K562 (cell line): ENCODE results near the gene FABP3. TPM values are rescaled to one million over a fixed set of nuclear protein-coding genes. Genes with fewer than 3 reads are reported as not detected.

ENCODE experiments used
- ATAC-seq: fragments of 200-7000 bp; cut with Tn5 transposase; 3 replicates; pipeline ENCODE4 v1.9.1; 2020; ENCODE audit warnings: moderate library complexity
- BruUV-seq: library from RNA; stranded (reverse); fragments of 400-500 nt; replicated peaks from 2 replicates; lab custom pipeline; 2021; lab: Mats Ljungman, UMichigan
- CTCF ChIA-PET: fragments of 300-600 bp; formaldehyde crosslinking; extraction: SDS; loops from one replicate; lab custom pipeline; 2021; ENCODE audit warnings: low intra/inter-chr PET ratio; lab: Yijun Ruan, JAX
- POLR2A ChIA-PET: fragments of 300-600, 350-650 bp; sonication (Branson Sonifier 250); formaldehyde crosslinking; extraction: SDS; loops from one replicate; lab custom pipeline; 2021; ENCODE audit warnings: antibody characterized with exemption, inconsistent platforms; lab: Yijun Ruan, JAX
- DNase-seq, 4 experiments: peaks; one replicate each; pipeline versions ENCODE4 v3.0.0 to v3.0.0-alpha.2; 2011 to 2018; ENCODE audit warnings: low spot score in 3 of 4, mixed read lengths in 3 of 4; ENCODE audit errors: extremely low read depth in 1 of 4
- FAIRE-seq: peaks from 2 replicates; lab custom pipeline; 2011; peaks lifted over from hg19 to GRCh38; lab: Jason Lieb, UNC
- H2AFZ ChIP-seq: 2 replicates; pipeline ENCODE4 v1.6.0; 2011; ENCODE audit warnings: low read depth, low read length, control low read depth, inconsistent platforms
- H3K27ac ChIP-seq: fragments of 200-600 bp; 3 replicates; pipeline ENCODE4 v1.8.0; 2011; ENCODE audit warnings: low read depth, mild to moderate bottlenecking, control low read depth, inconsistent platforms, low read length, moderate library complexity, mixed read lengths; ENCODE audit errors: extremely low read depth
- H3K27me3 ChIP-seq, 2 experiments: fragments of 300-600 bp in 1 of 2; 2 replicates in 1 of 2; 3 replicates in 1 of 2; pipeline versions ENCODE4 v1.6.0 to v1.8.0; 2011; ENCODE audit warnings: inconsistent platforms in 2 of 2, low read length in 2 of 2, mild to moderate bottlenecking in 1 of 2, mixed read lengths in 1 of 2, moderate library complexity in 1 of 2; ENCODE audit not compliant: control insufficient read depth in 2 of 2, insufficient read depth in 2 of 2
- H3K36me3 ChIP-seq: fragments of 300-600 bp; 3 replicates; pipeline ENCODE4 v1.8.0; 2011; ENCODE audit warnings: mild to moderate bottlenecking, low read length, inconsistent platforms; ENCODE audit not compliant: control insufficient read depth, insufficient read depth
- H3K4me1 ChIP-seq, 2 experiments: fragments of 200-600 bp in 1 of 2; replicated peaks in 1 of 2; 2 replicates in 1 of 2; 3 replicates in 1 of 2; pipeline versions ENCODE4 v1.5.1 to v1.8.0; 2011; ENCODE audit warnings: inconsistent platforms in 2 of 2, low read length in 2 of 2, mild to moderate bottlenecking in 1 of 2, mixed read lengths in 1 of 2, moderate library complexity in 1 of 2; ENCODE audit not compliant: control insufficient read depth in 2 of 2, insufficient read depth in 2 of 2
- H3K4me2 ChIP-seq: 2 replicates; pipeline ENCODE4 v1.6.1; 2011; ENCODE audit warnings: low read length, control low read depth, inconsistent platforms, mixed read lengths; ENCODE audit not compliant: insufficient read depth
- H3K4me3 ChIP-seq: fragments of 200-600 bp; sonication (generic), shearing (Covaris generic); 2 replicates; pipeline ENCODE4 v1.5.1; 2016; ENCODE audit warnings: control low read depth, inconsistent platforms
- H3K79me2 ChIP-seq: fragments of 200-600 bp; 3 replicates; pipeline ENCODE4 v1.8.0; 2011; ENCODE audit warnings: low read length, inconsistent platforms; ENCODE audit not compliant: control insufficient read depth, insufficient read depth
- H3K9ac ChIP-seq, 2 experiments: 2 replicates each; pipeline versions ENCODE4 v1.6.0 to v1.6.1; 2011; ENCODE audit warnings: low read depth in 2 of 2, low read length in 2 of 2, control low read depth in 1 of 2, inconsistent platforms in 1 of 2, mild to moderate bottlenecking in 1 of 2, mixed read lengths in 1 of 2; ENCODE audit not compliant: insufficient read depth in 1 of 2
- H3K9me1 ChIP-seq: one replicate; pipeline ENCODE4 v1.6.0; 2011; ENCODE audit warnings: inconsistent platforms, mild to moderate bottlenecking, low read length, moderate library complexity; ENCODE audit not compliant: control insufficient read depth, insufficient read depth
- H3K9me3 ChIP-seq: replicated peaks from 2 replicates; pipeline ENCODE4 v1.5.1; 2011; ENCODE audit warnings: low read depth, low read length, inconsistent platforms; ENCODE audit not compliant: control insufficient read depth, insufficient read depth
- H4K20me1 ChIP-seq: replicated peaks from 2 replicates; pipeline ENCODE4 v1.6.1; 2011; ENCODE audit warnings: low read length, inconsistent platforms, mixed read lengths; ENCODE audit not compliant: control insufficient read depth, insufficient read depth
- ARID1B ChIP-seq: fragments of 450-650 bp; IDR thresholded peaks from 2 replicates; pipeline ENCODE4 v1.6.1; 2016; ENCODE audit warnings: antibody characterized with exemption, mild to moderate bottlenecking, inconsistent platforms
- CREB3L1 ChIP-seq: fragments of 450-650 bp; IDR thresholded peaks from 2 replicates; pipeline ENCODE4 v1.6.1; 2014; ENCODE audit warnings: low read depth, mild to moderate bottlenecking, moderate library complexity, borderline replicate concordance
- CREB5 ChIP-seq: fragments of 250-450 bp; sonication (Bioruptor Pico); IDR thresholded peaks from 2 replicates; pipeline ENCODE4 v1.5.0; 2020; ENCODE audit warnings: mild to moderate bottlenecking
- ELF2 ChIP-seq: fragments of 250-450 bp; sonication (Bioruptor Pico); IDR thresholded peaks from 2 replicates; pipeline ENCODE4 v1.5.0; 2021; ENCODE audit warnings: mild to moderate bottlenecking
- HOMEZ ChIP-seq: fragments of 250-450 bp; sonication (Bioruptor Pico); IDR thresholded peaks from 2 replicates; pipeline ENCODE4 v1.4.0; 2020; ENCODE audit warnings: mild to moderate bottlenecking, moderate library complexity
- KAT8 ChIP-seq: fragments of 450-650 bp; IDR thresholded peaks from 2 replicates; pipeline ENCODE4 v1.6.1; 2016; ENCODE audit warnings: low read depth, mild to moderate bottlenecking
- MYC ChIP-seq, 2 experiments: fragments of 250-450 bp in 1 of 2; sonication (Bioruptor Pico) in 1 of 2; IDR thresholded peaks; 2 replicates each; pipeline versions ENCODE4 v1.5.1 to v1.6.1; 2012 to 2021; ENCODE audit warnings: low read depth in 2 of 2, borderline replicate concordance in 1 of 2, improper control_type of control experiment in 1 of 2, low read length in 1 of 2, mild to moderate bottlenecking in 1 of 2, moderate library complexity in 1 of 2
- SIX5 ChIP-seq, 2 experiments: IDR thresholded peaks; 2 replicates each; pipeline ENCODE4 v1.6.1; 2011; ENCODE audit warnings: low read length in 2 of 2, borderline replicate concordance in 1 of 2, low read depth in 1 of 2, mild to moderate bottlenecking in 1 of 2, moderate library complexity in 1 of 2; ENCODE audit not compliant: insufficient read depth in 1 of 2
- ZNF445 ChIP-seq: fragments of 250-450 bp; sonication (Bioruptor Pico); IDR thresholded peaks from 2 replicates; pipeline ENCODE4 v1.4.0; 2020; ENCODE audit warnings: low read depth, mild to moderate bottlenecking, moderate library complexity
- ZNF740 ChIP-seq, 3 experiments: fragments of 200-800 bp in 1 of 3; sonication (Bioruptor generic) in 1 of 3; sonication (generic) in 1 of 3; formaldehyde crosslinking in 1 of 3; IDR thresholded peaks; 2 replicates each; pipeline versions ENCODE4 v1.6.1 to v1.8.0; 2016 to 2022; ENCODE audit warnings: mild to moderate bottlenecking in 2 of 3, missing compliant biosample characterization in 2 of 3, missing genetic modification characterization in 2 of 3, missing genetic modification reagents in 1 of 3
- WGBS: fragments of 100-300 bp; shearing (Covaris generic); methylation state at CpG from one replicate; pipeline ENCODE4 v1.1.6; 2016; ENCODE audit warnings: low coverage, mixed read lengths; ENCODE audit not compliant: insufficient coverage; ENCODE audit errors: missing lambda C conversion rate; 5-methylcytosine and 5-hydroxymethylcytosine counted together
- in situ Hi-C: fragments of 300-500 bp; cut with MboI; formaldehyde crosslinking; loops from 4 replicates; pipeline ENCODE4 v1.15.0; 2018; ENCODE audit warnings: inconsistent platforms, mixed read lengths
- intact Hi-C: fragments of 100-400 bp; cut with micrococcal nuclease; formaldehyde crosslinking; loops from 2 replicates; pipeline ENCODE4 v1.14.2; 2022
- polyA plus RNA-seq, 8 experiments: library from polyadenylated mRNA; depleted of rRNA in 4 of 8; stranded (reverse) in 5 of 8; unstranded in 3 of 8; fragments of >200 nt; fragmentation: Nextera tagmentation in 2 of 8; fragmentation: Illumina TruSeq in 1 of 8; extraction: Ambion mirVana in 2 of 8; extraction: Trizol in 1 of 8; gene quantifications; 2 replicates each; pipeline versions ENCODE4 v1.2.1 to v1.2.3, GENCODE V29; 2011 to 2014; ENCODE audit warnings: inconsistent platforms in 1 of 8, missing spikeins in 1 of 8
- total RNA-seq, 7 experiments: library from RNA; depleted of rRNA in 6 of 7; stranded (reverse); fragments of >200 nt in 6 of 7; fragmentation: Illumina TruSeq in 2 of 7; extraction: Trizol in 2 of 7; gene quantifications; 2 replicates each; pipeline versions ENCODE4 v1.2.1 to v1.2.3, GENCODE V29; 2011 to 2021; ENCODE audit warnings: low replicate concordance in 1 of 7

The FABP3 gene
- total and polyA plus RNA-seq, 9 of the 15 experiments (the other 6 are each of a cell fraction or from before 2014, with no cell fraction given): 0.22 TPM; not detected in 8

GRCh38 chr1:31318146-31318545, 54.7 kb downstream of the FABP3 start:
- ATAC-seq: no peak
- Histone ChIP-seq H3K4me2 (no peak overlapping the region), H3K27ac (no peak overlapping the region), H3K9me3 (no peaks in the 10 kb centered on the region), H3K36me3 (peaks cover 69% of the 10 kb centered on the region), H4K20me1 (no peaks in the 10 kb centered on the region), H3K9me1 (no peaks in the 10 kb centered on the region), H3K27me3 (no peaks in the 10 kb centered on the region), H2AFZ (no peak overlapping the region), H3K4me3 (no peak overlapping the region), H3K79me2 (no peaks in the 10 kb centered on the region), H3K4me1 (no peaks in the 10 kb centered on the region), H3K9ac (no peak overlapping the region)
- FAIRE-seq: no peak
- intact Hi-C loops: no loop called here
- no TSS peak for BruUV-seq
- in situ Hi-C loops: no loop called here
- no peak for DNase-seq
- ChIA-PET CTCF (no interaction called here), POLR2A (interaction anchor here (0.9 to 1.4 kb wide), 2 partner anchors 9 to 11 kb away, joined by 3 to 4 read pairs; no protein-coding TSS in a partner anchor)
- WGBS: 75% methylated on average over 1 of the region's 1 CpG
- no peak for TF ChIP-seq KAT8
- TF ChIP-seq HOMEZ (CRISPR knock-in tag): no peak
- no peak for TF ChIP-seq CREB3L1
- no peak for TF ChIP-seq ZNF445 (CRISPR knock-in tag)
- TF ChIP-seq SIX5 (IDR thresholded peaks at IDR 0.05; ENCODE audit: borderline replicate concordance in 1 of 2, insufficient read depth in 1 of 2, low read depth in 1 of 2, low read length in 2 of 2): no peak
- no peak for TF ChIP-seq ZNF740 (CRISPR knock-in tag; IDR thresholded peaks at IDR 0.05)
- no peak for TF ChIP-seq ZNF740 (tag; IDR thresholded peaks at IDR 0.05)
- TF ChIP-seq CREB5 (CRISPR knock-in tag): no peak
- TF ChIP-seq ELF2: no peak
- TF ChIP-seq ARID1B: no peak
- no peak for TF ChIP-seq MYC (IDR thresholded peaks at IDR 0.05; ENCODE audit: low read depth, low read length)
- TF ChIP-seq MYC (CRISPR knock-in tag; IDR thresholded peaks at IDR 0.05; ENCODE audit: borderline replicate concordance, low read depth): no peak
